GM23338 (cell line): Measurements from ENCODE around the gene NDST1. TPM values are rescaled to one million over a fixed set of nuclear protein-coding genes. Genes with fewer than 3 reads are reported as not detected.

Experiments
- ATAC-seq: fragments of 200-7000 bp; cut with Tn5 transposase; 3 replicates; pipeline ENCODE4 v1.9.1; 2020
- DNase-seq: peaks from one replicate; pipeline ENCODE4 v3.0.0-alpha.2; 2015; ENCODE audit warnings: low spot score
- H2AFZ ChIP-seq: fragments of 200-600 bp; sonication (generic); 2 replicates; pipeline ENCODE4 v1.8.0; 2016; ENCODE audit warnings: antibody characterized with exemption, mild to moderate bottlenecking, moderate library complexity
- H3F3A ChIP-seq: fragments of 200-600 bp; sonication (generic); replicated peaks from 2 replicates; pipeline ENCODE4 v1.8.0; 2017; ENCODE audit warnings: antibody characterized with exemption, mixed run types, low read depth
- H3K27ac ChIP-seq: fragments of 200-600 bp; sonication (generic); 2 replicates; pipeline ENCODE4 v1.6.1; 2016; ENCODE audit warnings: low read depth
- H3K27me3 ChIP-seq: fragments of 200-600 bp; sonication (generic); 2 replicates; pipeline ENCODE4 v1.8.0; 2016; ENCODE audit warnings: mild to moderate bottlenecking, mixed run types, moderate library complexity; ENCODE audit not compliant: insufficient read depth
- H3K36me3 ChIP-seq: fragments of 200-600 bp; sonication (generic); 2 replicates; pipeline ENCODE4 v1.8.0; 2016; ENCODE audit warnings: mild to moderate bottlenecking; ENCODE audit not compliant: insufficient read depth
- H3K4me1 ChIP-seq: fragments of 200-600 bp; sonication (generic); 2 replicates; pipeline ENCODE4 v1.8.0; 2016; ENCODE audit warnings: mild to moderate bottlenecking, moderate library complexity; ENCODE audit not compliant: insufficient read depth
- H3K4me2 ChIP-seq: fragments of 200-600 bp; sonication (generic); 2 replicates; pipeline ENCODE4 v1.7.1; 2017; ENCODE audit warnings: mixed run types
- H3K4me3 ChIP-seq: fragments of 200-600 bp; sonication (generic); 2 replicates; pipeline ENCODE4 v1.6.1; 2016; ENCODE audit warnings: mixed run types
- H3K79me2 ChIP-seq: fragments of 200-600 bp; sonication (generic); replicated peaks from 2 replicates; pipeline ENCODE4 v1.8.0; 2017; ENCODE audit warnings: mild to moderate bottlenecking; ENCODE audit not compliant: insufficient read depth
- H3K9me2 ChIP-seq: fragments of 200-600 bp; sonication (generic); 2 replicates; pipeline ENCODE4 v1.8.0; 2017; ENCODE audit not compliant: insufficient read depth
- H4K20me1 ChIP-seq: fragments of 200-600 bp; sonication (generic); replicated peaks from 2 replicates; pipeline ENCODE4 v1.8.0; 2017; ENCODE audit warnings: mild to moderate bottlenecking; ENCODE audit not compliant: insufficient read depth
- H3K27ac Mint-ChIP-seq: 2 replicates; pipeline ENCODE4 v1.8.0; 2020; ENCODE audit warnings: inconsistent platforms, mild to moderate bottlenecking, moderate library complexity, mixed read lengths
- H3K27me3 Mint-ChIP-seq: 3 replicates; pipeline ENCODE4 v1.8.0; 2022; ENCODE audit warnings: low read depth, mild to moderate bottlenecking, moderate library complexity, mixed read lengths, inconsistent platforms; ENCODE audit not compliant: insufficient read depth, poor library complexity
- H3K36me3 Mint-ChIP-seq: 3 replicates; pipeline ENCODE4 v1.8.0; 2021; ENCODE audit warnings: low read depth, mild to moderate bottlenecking, inconsistent platforms, moderate library complexity, mixed read lengths
- H3K4me1 Mint-ChIP-seq: 3 replicates; pipeline ENCODE4 v1.8.0; 2020; ENCODE audit warnings: mild to moderate bottlenecking, inconsistent platforms, mixed read lengths
- H3K4me3 Mint-ChIP-seq: 3 replicates; pipeline ENCODE4 v1.8.0; 2021; ENCODE audit warnings: moderate library complexity, mild to moderate bottlenecking, inconsistent platforms, mixed read lengths
- H3K9me3 Mint-ChIP-seq: 3 replicates; pipeline ENCODE4 v1.8.0; 2020; ENCODE audit warnings: moderate library complexity, mild to moderate bottlenecking, inconsistent platforms, mixed read lengths
- CREB1 ChIP-seq: fragments of 250-450 bp; sonication (Bioruptor Pico); IDR thresholded peaks from 2 replicates; pipeline ENCODE4 v1.5.0; 2020; ENCODE audit warnings: low read depth, mild to moderate bottlenecking, moderate library complexity
- EZH2 ChIP-seq: fragments of 200-600 bp; sonication (generic); IDR thresholded peaks from one replicate; pipeline ENCODE4 v1.8.0; 2017; ENCODE audit warnings: antibody characterized with exemption, mild to moderate bottlenecking, low read depth; ENCODE audit not compliant: unreplicated experiment
- EZH2phosphoT487 ChIP-seq: fragments of 200-600 bp; sonication (generic); IDR thresholded peaks from one replicate; pipeline ENCODE4 v1.8.1; 2018; ENCODE audit warnings: antibody characterized with exemption; ENCODE audit not compliant: unreplicated experiment
- JUNB ChIP-seq: IDR thresholded peaks from one replicate; pipeline ENCODE4 v1.6.1; 2016; ENCODE audit warnings: antibody characterized with exemption; ENCODE audit not compliant: unreplicated experiment
- NANOG ChIP-seq: IDR thresholded peaks from 2 replicates; pipeline ENCODE4 v1.6.1; 2016; ENCODE audit warnings: antibody characterized with exemption, borderline replicate concordance
- POLR2AphosphoS5 ChIP-seq: IDR thresholded peaks from 2 replicates; pipeline ENCODE4 v1.6.1; 2016; ENCODE audit warnings: antibody characterized with exemption, low read depth
- ZNF114 ChIP-seq: fragments of 250-450 bp; sonication (Bioruptor Pico); IDR thresholded peaks from 2 replicates; pipeline ENCODE4 v1.5.0; 2020; ENCODE audit warnings: mild to moderate bottlenecking, moderate library complexity
- ZNF331 ChIP-seq: fragments of 250-450 bp; sonication (Bioruptor Pico); IDR thresholded peaks from 2 replicates; pipeline ENCODE4 v1.5.0; 2020; ENCODE audit warnings: low read depth, mild to moderate bottlenecking, moderate library complexity
- polyA plus RNA-seq: library from polyadenylated mRNA; unstranded; fragments of >200 nt; fragmentation: Nextera tagmentation; extraction: Ambion mirVana; gene quantifications from 2 replicates; pipeline ENCODE4 v1.2.1, GENCODE V29; 2016
- total RNA-seq: library from RNA; depleted of rRNA; stranded (reverse); fragments of >200 nt; shearing (Covaris generic); gene quantifications from 2 replicates; pipeline ENCODE4 v1.2.3, GENCODE V29; 2014
- TF ChIP-seq, protein P1 (sequence below): fragments of 250-450 bp; sonication (Bioruptor Pico); IDR thresholded peaks from 2 replicates; pipeline ENCODE4 v1.5.0; 2020; ENCODE audit warnings: mild to moderate bottlenecking, moderate library complexity
- TF ChIP-seq, protein P2 (sequence below), 2 experiments: fragments of 200-600 bp in 1 of 2; sonication (generic) in 1 of 2; conservative IDR thresholded peaks; 2 replicates each; pipeline versions ENCODE4 v1.5.1 to v1.6.1; 2016 to 2017; ENCODE audit warnings: antibody characterized with exemption in 2 of 2, low read depth in 2 of 2, mild to moderate bottlenecking in 2 of 2, moderate library complexity in 1 of 2
- TF ChIP-seq, protein P3 (sequence below): IDR thresholded peaks from one replicate; pipeline ENCODE4 v1.6.1; 2018; ENCODE audit warnings: antibody characterized with exemption; ENCODE audit not compliant: unreplicated experiment
- TF ChIP-seq, protein P4 (sequence below): IDR thresholded peaks from 2 replicates; pipeline ENCODE4 v1.6.1; 2016; ENCODE audit warnings: antibody characterized with exemption

NDST1 gene
- total and polyA plus RNA-seq, 2 experiments from 2014 or later: 7.3 to 85.0 TPM

DNA sequence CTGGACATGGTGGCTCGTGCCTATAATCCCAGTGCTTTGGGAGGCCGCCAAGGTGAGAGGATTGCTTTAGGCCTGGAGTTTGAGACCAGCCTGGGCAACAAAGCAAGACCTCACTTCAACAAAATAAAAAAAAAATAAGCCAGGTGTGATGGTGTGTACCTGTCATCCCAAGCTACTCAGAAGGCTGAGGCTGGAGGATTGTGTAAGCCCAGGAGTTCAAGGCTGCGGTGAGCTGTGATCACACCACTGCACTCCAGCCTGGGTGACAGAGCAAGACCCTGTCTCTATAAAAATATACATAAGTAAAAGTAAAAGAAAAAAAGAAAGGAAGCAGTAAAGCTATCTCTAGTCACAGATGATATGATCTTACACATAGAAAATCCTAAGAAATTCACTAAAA, 73.0 kb downstream of the NDST1 start (continued):
- TF ChIP-seq, protein P1, sequence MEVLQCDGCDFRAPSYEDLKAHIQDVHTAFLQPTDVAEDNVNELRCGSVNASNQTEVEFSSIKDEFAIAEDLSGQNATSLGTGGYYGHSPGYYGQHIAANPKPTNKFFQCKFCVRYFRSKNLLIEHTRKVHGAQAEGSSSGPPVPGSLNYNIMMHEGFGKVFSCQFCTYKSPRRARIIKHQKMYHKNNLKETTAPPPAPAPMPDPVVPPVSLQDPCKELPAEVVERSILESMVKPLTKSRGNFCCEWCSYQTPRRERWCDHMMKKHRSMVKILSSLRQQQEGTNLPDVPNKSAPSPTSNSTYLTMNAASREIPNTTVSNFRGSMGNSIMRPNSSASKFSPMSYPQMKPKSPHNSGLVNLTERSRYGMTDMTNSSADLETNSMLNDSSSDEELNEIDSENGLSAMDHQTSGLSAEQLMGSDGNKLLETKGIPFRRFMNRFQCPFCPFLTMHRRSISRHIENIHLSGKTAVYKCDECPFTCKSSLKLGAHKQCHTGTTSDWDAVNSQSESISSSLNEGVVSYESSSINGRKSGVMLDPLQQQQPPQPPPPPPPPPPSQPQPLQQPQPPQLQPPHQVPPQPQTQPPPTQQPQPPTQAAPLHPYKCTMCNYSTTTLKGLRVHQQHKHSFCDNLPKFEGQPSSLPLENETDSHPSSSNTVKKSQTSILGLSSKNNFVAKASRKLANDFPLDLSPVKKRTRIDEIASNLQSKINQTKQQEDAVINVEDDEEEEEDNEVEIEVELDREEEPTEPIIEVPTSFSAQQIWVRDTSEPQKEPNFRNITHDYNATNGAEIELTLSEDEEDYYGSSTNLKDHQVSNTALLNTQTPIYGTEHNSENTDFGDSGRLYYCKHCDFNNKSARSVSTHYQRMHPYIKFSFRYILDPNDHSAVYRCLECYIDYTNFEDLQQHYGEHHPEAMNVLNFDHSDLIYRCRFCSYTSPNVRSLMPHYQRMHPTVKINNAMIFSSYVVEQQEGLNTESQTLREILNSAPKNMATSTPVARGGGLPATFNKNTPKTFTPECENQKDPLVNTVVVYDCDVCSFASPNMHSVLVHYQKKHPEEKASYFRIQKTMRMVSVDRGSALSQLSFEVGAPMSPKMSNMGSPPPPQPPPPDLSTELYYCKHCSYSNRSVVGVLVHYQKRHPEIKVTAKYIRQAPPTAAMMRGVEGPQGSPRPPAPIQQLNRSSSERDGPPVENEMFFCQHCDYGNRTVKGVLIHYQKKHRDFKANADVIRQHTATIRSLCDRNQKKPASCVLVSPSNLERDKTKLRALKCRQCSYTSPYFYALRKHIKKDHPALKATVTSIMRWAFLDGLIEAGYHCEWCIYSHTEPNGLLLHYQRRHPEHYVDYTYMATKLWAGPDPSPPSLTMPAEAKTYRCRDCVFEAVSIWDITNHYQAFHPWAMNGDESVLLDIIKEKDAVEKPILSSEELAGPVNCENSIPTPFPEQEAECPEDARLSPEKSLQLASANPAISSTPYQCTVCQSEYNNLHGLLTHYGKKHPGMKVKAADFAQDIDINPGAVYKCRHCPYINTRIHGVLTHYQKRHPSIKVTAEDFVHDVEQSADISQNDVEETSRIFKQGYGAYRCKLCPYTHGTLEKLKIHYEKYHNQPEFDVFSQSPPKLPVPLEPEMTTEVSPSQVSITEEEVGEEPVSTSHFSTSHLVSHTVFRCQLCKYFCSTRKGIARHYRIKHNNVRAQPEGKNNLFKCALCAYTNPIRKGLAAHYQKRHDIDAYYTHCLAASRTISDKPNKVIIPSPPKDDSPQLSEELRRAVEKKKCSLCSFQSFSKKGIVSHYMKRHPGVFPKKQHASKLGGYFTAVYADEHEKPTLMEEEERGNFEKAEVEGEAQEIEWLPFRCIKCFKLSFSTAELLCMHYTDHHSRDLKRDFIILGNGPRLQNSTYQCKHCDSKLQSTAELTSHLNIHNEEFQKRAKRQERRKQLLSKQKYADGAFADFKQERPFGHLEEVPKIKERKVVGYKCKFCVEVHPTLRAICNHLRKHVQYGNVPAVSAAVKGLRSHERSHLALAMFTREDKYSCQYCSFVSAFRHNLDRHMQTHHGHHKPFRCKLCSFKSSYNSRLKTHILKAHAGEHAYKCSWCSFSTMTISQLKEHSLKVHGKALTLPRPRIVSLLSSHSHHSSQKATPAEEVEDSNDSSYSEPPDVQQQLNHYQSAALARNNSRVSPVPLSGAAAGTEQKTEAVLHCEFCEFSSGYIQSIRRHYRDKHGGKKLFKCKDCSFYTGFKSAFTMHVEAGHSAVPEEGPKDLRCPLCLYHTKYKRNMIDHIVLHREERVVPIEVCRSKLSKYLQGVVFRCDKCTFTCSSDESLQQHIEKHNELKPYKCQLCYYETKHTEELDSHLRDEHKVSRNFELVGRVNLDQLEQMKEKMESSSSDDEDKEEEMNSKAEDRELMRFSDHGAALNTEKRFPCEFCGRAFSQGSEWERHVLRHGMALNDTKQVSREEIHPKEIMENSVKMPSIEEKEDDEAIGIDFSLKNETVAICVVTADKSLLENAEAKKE (CRISPR knock-in tag): no peak

DNA sequence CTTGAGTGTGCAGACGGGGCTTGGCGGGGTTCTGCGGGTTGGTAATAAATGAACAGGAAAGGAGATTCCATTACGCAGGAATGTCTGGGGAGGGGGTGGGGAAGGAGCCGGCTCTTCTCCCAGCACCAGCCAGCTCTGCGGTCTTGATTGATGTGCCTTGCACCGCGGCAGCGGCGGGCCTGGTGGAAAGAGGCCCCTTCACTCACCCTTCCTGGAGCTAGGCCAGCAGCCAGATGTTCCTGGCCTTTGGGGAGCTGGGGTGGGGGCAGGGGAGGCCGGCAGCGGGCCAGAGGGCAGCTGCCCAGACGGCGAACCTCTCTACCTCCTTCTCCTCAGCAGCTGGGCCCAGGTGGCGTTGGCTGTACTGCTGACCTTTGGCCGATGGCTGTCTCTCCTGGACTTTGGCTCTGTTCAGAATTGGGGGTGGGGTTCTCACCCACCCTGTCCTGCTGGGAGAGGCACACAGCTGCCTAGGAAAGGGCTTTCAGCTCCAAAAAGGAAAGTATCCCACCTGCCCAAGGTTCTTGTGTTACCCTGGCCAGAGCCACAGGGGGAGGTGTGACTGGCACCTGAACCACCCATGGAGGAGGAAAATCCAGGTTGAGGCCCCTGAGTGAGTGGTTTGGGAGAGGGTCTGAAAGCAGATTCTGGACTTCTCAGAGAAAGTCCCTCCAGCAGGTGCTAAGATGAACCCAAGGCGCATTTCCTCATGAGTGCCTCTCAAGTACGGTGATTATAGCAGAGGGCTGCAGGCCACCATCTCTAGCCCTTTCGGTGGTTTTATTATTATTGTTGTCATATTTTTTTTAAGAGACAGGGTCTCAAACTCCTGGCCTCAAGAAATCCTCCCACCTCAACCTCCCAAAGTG, 74.5 kb downstream of the NDST1 start:
- H3K27me3 ChIP-seq: no peaks in the 10 kb centered on the region
- ATAC-seq (peak; percentile 54), DNase-seq (no peak)
- H3F3A ChIP-seq: no peaks in the 10 kb centered on the region
- Mint-ChIP-seq H3K4me1 (peaks cover 9% of the 10 kb centered on the region), H3K27ac (0 out of 2 replicates have a peak overlapping the region, but pooled peaks have one; percentile 51), H3K9me3 (no peaks in the 10 kb centered on the region), H3K27me3 (peaks cover 2% of the 10 kb centered on the region), H3K4me3 (no peak overlapping the region), H3K36me3 (no peaks in the 10 kb centered on the region)
- H3K4me1 ChIP-seq: no peaks in the 10 kb centered on the region
- H2AFZ ChIP-seq: peak overlapping the region; percentile 84
- H3K4me3 ChIP-seq: no peak overlapping the region
- H3K9me2 ChIP-seq: no peaks in the 10 kb centered on the region
- no peaks in the 10 kb centered on the region for H3K79me2 ChIP-seq
- 0 out of 2 replicates have a peak overlapping the region, but pooled peaks have one; percentile 8 for H3K4me2 ChIP-seq
- no peaks in the 10 kb centered on the region for H4K20me1 ChIP-seq
- no peak overlapping the region for H3K27ac ChIP-seq
- no peaks in the 10 kb centered on the region for H3K36me3 ChIP-seq
- TF ChIP-seq EZH2 (no peak), ZNF331 (CRISPR knock-in tag) (no peak), ZNF114 (CRISPR knock-in tag) (no peak), EZH2phosphoT487 (no peak), CREB1 (CRISPR knock-in tag) (no peak), JUNB (no peak), NANOG (no peak), POLR2AphosphoS5 (no peak)
- TF ChIP-seq, protein P2, sequence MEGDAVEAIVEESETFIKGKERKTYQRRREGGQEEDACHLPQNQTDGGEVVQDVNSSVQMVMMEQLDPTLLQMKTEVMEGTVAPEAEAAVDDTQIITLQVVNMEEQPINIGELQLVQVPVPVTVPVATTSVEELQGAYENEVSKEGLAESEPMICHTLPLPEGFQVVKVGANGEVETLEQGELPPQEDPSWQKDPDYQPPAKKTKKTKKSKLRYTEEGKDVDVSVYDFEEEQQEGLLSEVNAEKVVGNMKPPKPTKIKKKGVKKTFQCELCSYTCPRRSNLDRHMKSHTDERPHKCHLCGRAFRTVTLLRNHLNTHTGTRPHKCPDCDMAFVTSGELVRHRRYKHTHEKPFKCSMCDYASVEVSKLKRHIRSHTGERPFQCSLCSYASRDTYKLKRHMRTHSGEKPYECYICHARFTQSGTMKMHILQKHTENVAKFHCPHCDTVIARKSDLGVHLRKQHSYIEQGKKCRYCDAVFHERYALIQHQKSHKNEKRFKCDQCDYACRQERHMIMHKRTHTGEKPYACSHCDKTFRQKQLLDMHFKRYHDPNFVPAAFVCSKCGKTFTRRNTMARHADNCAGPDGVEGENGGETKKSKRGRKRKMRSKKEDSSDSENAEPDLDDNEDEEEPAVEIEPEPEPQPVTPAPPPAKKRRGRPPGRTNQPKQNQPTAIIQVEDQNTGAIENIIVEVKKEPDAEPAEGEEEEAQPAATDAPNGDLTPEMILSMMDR (conservative IDR thresholded peaks at IDR 0.05; ENCODE audit: low read depth in 2 of 2): no peak
- TF ChIP-seq, protein P3, sequence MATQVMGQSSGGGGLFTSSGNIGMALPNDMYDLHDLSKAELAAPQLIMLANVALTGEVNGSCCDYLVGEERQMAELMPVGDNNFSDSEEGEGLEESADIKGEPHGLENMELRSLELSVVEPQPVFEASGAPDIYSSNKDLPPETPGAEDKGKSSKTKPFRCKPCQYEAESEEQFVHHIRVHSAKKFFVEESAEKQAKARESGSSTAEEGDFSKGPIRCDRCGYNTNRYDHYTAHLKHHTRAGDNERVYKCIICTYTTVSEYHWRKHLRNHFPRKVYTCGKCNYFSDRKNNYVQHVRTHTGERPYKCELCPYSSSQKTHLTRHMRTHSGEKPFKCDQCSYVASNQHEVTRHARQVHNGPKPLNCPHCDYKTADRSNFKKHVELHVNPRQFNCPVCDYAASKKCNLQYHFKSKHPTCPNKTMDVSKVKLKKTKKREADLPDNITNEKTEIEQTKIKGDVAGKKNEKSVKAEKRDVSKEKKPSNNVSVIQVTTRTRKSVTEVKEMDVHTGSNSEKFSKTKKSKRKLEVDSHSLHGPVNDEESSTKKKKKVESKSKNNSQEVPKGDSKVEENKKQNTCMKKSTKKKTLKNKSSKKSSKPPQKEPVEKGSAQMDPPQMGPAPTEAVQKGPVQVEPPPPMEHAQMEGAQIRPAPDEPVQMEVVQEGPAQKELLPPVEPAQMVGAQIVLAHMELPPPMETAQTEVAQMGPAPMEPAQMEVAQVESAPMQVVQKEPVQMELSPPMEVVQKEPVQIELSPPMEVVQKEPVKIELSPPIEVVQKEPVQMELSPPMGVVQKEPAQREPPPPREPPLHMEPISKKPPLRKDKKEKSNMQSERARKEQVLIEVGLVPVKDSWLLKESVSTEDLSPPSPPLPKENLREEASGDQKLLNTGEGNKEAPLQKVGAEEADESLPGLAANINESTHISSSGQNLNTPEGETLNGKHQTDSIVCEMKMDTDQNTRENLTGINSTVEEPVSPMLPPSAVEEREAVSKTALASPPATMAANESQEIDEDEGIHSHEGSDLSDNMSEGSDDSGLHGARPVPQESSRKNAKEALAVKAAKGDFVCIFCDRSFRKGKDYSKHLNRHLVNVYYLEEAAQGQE: no peak
- TF ChIP-seq, protein P4, sequence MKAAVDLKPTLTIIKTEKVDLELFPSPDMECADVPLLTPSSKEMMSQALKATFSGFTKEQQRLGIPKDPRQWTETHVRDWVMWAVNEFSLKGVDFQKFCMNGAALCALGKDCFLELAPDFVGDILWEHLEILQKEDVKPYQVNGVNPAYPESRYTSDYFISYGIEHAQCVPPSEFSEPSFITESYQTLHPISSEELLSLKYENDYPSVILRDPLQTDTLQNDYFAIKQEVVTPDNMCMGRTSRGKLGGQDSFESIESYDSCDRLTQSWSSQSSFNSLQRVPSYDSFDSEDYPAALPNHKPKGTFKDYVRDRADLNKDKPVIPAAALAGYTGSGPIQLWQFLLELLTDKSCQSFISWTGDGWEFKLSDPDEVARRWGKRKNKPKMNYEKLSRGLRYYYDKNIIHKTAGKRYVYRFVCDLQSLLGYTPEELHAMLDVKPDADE: no peak
